HFF-Myc (cell line): ENCODE measurements around the gene FNDC3B.

Experiments used
- DNase-seq: peaks from one replicate; pipeline ENCODE4 v3.0.0-alpha.2; 2011; ENCODE audit warnings: low read depth; ENCODE audit errors: extremely low read depth
- H3K4me3 ChIP-seq: replicated peaks from 2 replicates; pipeline ENCODE4 v1.5.1; 2011; ENCODE audit warnings: low read depth, mild to moderate bottlenecking, control low read depth, low read length
- CTCF ChIP-seq: IDR thresholded peaks from 2 replicates; pipeline ENCODE4 v1.5.1; 2012; ENCODE audit warnings: mild to moderate bottlenecking, low read depth, low read length, control low read depth; ENCODE audit errors: missing control alignments

Gene FNDC3B

GRCh38 chr3:172002512-172003078 is 36.8 kb upstream of the FNDC3B start:
- DNase-seq: no peak
- no peak overlapping the region for H3K4me3 ChIP-seq
- TF ChIP-seq CTCF: no peak

GRCh38 chr3:172003146-172003545 is 36.2 kb upstream of the FNDC3B start:
- H3K4me3 ChIP-seq: no peak overlapping the region
- TF ChIP-seq CTCF: no peak
- DNase-seq: no peak

- DNase-seq: no peak
- no peak overlapping the region for H3K4me3 ChIP-seq
- TF ChIP-seq CTCF: no peak
Observed at GRCh38 chr3:172007065-172007370, 32.4 kb upstream of the FNDC3B start.

GRCh38 chr3:172009803-172010202 is 29.6 kb upstream of the FNDC3B start:
- no peak for TF ChIP-seq CTCF
- H3K4me3 ChIP-seq: no peak overlapping the region
- no peak for DNase-seq

GRCh38 chr3:172012775-172013174 is 26.6 kb upstream of the FNDC3B start:
- TF ChIP-seq CTCF: no peak
- DNase-seq: no peak
- no peak overlapping the region for H3K4me3 ChIP-seq

- DNase-seq: no peak
- no peak overlapping the region for H3K4me3 ChIP-seq
- no peak for TF ChIP-seq CTCF
Observed at GRCh38 chr3:172014145-172014544, 25.2 kb upstream of the FNDC3B start.

GRCh38 chr3:172018364-172018763 is 21.0 kb upstream of the FNDC3B start:
- TF ChIP-seq CTCF: no peak
- DNase-seq: no peak
- H3K4me3 ChIP-seq: no peak overlapping the region
